PFSK-1 (cell line): ENCODE results near the gene CYP26B1.

ENCODE experiments used
- FOXP2 ChIP-seq: optimal IDR thresholded peaks from 2 replicates; pipeline ENCODE3; 2011; ENCODE audit warnings: borderline replicate concordance, control low read depth, inconsistent platforms; ENCODE audit not compliant: insufficient read depth; ENCODE audit errors: extremely low read length, extremely low read depth
- POLR2AphosphoS5 ChIP-seq: IDR thresholded peaks from 2 replicates; pipeline ENCODE4 v1.6.1; 2012; ENCODE audit warnings: low read depth, mild to moderate bottlenecking, control low read depth, low read length, moderate library complexity
- TAF1 ChIP-seq: IDR thresholded peaks from 2 replicates; pipeline ENCODE4 v1.6.1; 2012; ENCODE audit warnings: low read length, control low read depth, borderline replicate concordance; ENCODE audit not compliant: insufficient read depth
- TF ChIP-seq, protein P1 (sequence below), 2 experiments: IDR thresholded peaks; 2 replicates each; pipeline versions ENCODE4 v1.6.1 to v1.8.0; 2011 to 2012; ENCODE audit warnings: low read depth in 2 of 2, low read length in 2 of 2, control low read depth in 1 of 2, inconsistent platforms in 1 of 2, mild to moderate bottlenecking in 1 of 2, moderate library complexity in 1 of 2; ENCODE audit not compliant: insufficient read depth in 1 of 2

DNA sequence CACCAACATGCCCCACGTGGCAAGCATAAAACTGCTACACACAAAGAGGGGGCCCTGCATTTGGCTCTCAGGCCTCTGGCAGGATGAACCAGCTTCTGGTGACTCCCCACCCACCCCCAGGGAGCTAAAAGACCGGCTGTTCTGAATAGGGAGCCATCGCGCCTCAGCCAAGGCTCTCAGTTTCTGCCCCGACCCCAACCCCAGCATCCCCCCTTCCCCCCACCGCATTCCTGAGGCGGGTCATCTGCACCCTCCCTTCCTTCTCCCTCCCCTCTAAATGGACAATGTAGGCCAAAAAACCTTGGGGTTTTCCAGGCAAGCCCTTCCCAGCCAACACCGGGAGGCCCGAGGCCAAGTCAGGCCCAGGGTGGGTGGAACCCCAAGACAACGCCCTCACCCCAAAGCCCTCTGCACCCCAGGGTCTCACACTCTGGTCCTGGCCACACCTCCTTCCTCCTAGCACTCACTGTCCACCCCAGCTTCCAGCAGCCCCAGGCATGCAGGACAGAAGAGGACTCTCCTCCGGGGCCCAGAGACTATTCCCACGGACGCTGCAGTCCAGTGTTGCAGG is 5.7 kb downstream of the CYP26B1 start:
- TF ChIP-seq, protein P1, sequence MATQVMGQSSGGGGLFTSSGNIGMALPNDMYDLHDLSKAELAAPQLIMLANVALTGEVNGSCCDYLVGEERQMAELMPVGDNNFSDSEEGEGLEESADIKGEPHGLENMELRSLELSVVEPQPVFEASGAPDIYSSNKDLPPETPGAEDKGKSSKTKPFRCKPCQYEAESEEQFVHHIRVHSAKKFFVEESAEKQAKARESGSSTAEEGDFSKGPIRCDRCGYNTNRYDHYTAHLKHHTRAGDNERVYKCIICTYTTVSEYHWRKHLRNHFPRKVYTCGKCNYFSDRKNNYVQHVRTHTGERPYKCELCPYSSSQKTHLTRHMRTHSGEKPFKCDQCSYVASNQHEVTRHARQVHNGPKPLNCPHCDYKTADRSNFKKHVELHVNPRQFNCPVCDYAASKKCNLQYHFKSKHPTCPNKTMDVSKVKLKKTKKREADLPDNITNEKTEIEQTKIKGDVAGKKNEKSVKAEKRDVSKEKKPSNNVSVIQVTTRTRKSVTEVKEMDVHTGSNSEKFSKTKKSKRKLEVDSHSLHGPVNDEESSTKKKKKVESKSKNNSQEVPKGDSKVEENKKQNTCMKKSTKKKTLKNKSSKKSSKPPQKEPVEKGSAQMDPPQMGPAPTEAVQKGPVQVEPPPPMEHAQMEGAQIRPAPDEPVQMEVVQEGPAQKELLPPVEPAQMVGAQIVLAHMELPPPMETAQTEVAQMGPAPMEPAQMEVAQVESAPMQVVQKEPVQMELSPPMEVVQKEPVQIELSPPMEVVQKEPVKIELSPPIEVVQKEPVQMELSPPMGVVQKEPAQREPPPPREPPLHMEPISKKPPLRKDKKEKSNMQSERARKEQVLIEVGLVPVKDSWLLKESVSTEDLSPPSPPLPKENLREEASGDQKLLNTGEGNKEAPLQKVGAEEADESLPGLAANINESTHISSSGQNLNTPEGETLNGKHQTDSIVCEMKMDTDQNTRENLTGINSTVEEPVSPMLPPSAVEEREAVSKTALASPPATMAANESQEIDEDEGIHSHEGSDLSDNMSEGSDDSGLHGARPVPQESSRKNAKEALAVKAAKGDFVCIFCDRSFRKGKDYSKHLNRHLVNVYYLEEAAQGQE (IDR thresholded peaks at IDR 0.05; ENCODE audit: insufficient read depth in 1 of 2, low read depth in 2 of 2, low read length in 2 of 2), result no peak
- no peak for TF ChIP-seq POLR2AphosphoS5
- no peak for TF ChIP-seq TAF1
- TF ChIP-seq FOXP2, result no peak
